Sigmoid colon (tissue), 7 donors: ENCODE results near the gene CDRT4. TPM values are rescaled to one million over a fixed set of nuclear protein-coding genes. Genes with fewer than 3 reads are reported as not detected.
A peak's percentile ranks its signal among the peaks of the same experiment; 100 is the strongest.

Experiments used
- DNase-seq: peaks from one replicate; pipeline ENCODE4 v3.0.0-alpha.2; 2019
- H3K27ac ChIP-seq, 4 donors: fragments of 200-600 bp; sonication (generic); one replicate each; pipeline ENCODE4 v1.5.1; 2016 to 2019; ENCODE audit warnings: mild to moderate bottlenecking in 1 of 4
- H3K27me3 ChIP-seq, 3 donors: fragments of 200-600 bp; sonication (generic); one replicate each; pipeline ENCODE4 v1.5.1; 2019; ENCODE audit warnings: mild to moderate bottlenecking in 1 of 3
- H3K36me3 ChIP-seq, 4 donors: fragments of 200-600 bp; sonication (generic); one replicate each; pipeline ENCODE4 v1.5.1; 2016 to 2019
- H3K4me1 ChIP-seq, 4 donors: fragments of 200-600 bp; sonication (generic); one replicate each; pipeline ENCODE4 v1.5.1; 2017 to 2019
- H3K4me3 ChIP-seq, 4 donors: fragments of 200-600 bp; sonication (generic); one replicate each; pipeline ENCODE4 v1.5.1; 2017 to 2019; ENCODE audit warnings: mild to moderate bottlenecking in 2 of 4, moderate library complexity in 1 of 4
- H3K9me3 ChIP-seq, 4 donors: fragments of 200-600 bp in 3 of 4; sonication (generic) in 3 of 4; one replicate each; pipeline versions ENCODE4 v1.5.1 to v1.6.1; 2013 to 2019
- CTCF ChIP-seq, 4 experiments: fragments of 450-650 bp in 3 of 4; fragments of 200-600 bp in 1 of 4; IDR thresholded peaks; one replicate each; pipeline ENCODE4 v1.5.1; 2016 to 2019; ENCODE audit warnings: antibody characterized with exemption in 4 of 4, mild to moderate bottlenecking in 3 of 4, moderate library complexity in 2 of 4
- EP300 ChIP-seq, 4 donors: sonication (generic); formaldehyde crosslinking; IDR thresholded peaks; one replicate each; pipeline ENCODE4 v1.6.1; 2017; ENCODE audit warnings: antibody characterized with exemption in 4 of 4
- POLR2A ChIP-seq, 2 donors: fragments of 450-650 bp; IDR thresholded peaks; one replicate each; pipeline ENCODE4 v1.6.1; 2016; ENCODE audit warnings: antibody characterized with exemption in 2 of 2, mild to moderate bottlenecking in 2 of 2, moderate library complexity in 2 of 2
- POLR2AphosphoS5 ChIP-seq, 4 donors: sonication (generic); formaldehyde crosslinking; IDR thresholded peaks; one replicate each; pipeline ENCODE4 v1.6.1; 2017; ENCODE audit warnings: antibody characterized with exemption in 4 of 4
- WGBS, 2 donors: extraction: QIAGEN DNeasy Blood & Tissue Kit; methylation state at CpG; one replicate each; pipeline ENCODE4 v1.1.7; 2013; 5-methylcytosine and 5-hydroxymethylcytosine counted together
- intact Hi-C: fragments of 100-400 bp; cut with DNase I; formaldehyde crosslinking; loops from one replicate; pipeline ENCODE4 v1.15.1; 2023
- polyA plus RNA-seq, 3 donors: library from polyadenylated mRNA; stranded (reverse); fragments of 200-250 nt; gene quantifications; one replicate each; pipeline ENCODE4 v1.2.3, GENCODE V29; 2013
- total RNA-seq, 4 donors: library from RNA; depleted of rRNA; stranded (reverse); fragments of >200 nt; gene quantifications; one replicate each; pipeline ENCODE4 v1.1.0, GENCODE V29; 2016
- donor health status: healthy with polysubstance abuse.
- donor health status: Bipolar disorder and iron deficiency.
- donor health status: healthy.

Gene CDRT4
- total and polyA plus RNA-seq, 7 donors: 1.8 to 6.6 (median 3.6) TPM; not detected in 1

- Histone ChIP-seq H3K9me3 (no peaks in the 10 kb centered on the region), H3K4me3 (no peak overlapping the region), H3K27ac (no peak overlapping the region), H3K27me3 (no peaks in the 10 kb centered on the region), H3K4me1 (peaks cover 0 to 6% (median 2%) of the 10 kb centered on the region in 4 donors), H3K36me3 (no peaks in the 10 kb centered on the region)
- intact Hi-C loops: no loop called here
- TF ChIP-seq POLR2A (IDR thresholded peaks at IDR 0.05) (no peak), CTCF (IDR thresholded peaks at IDR 0.05) (no peak), EP300 (IDR thresholded peaks at IDR 0.05) (no peak), POLR2AphosphoS5 (IDR thresholded peaks at IDR 0.05) (no peak)
- WGBS, 2 donors: 65 to 73% methylated on average over 4 of the region's 4 CpGs
- peak; percentile 4 for DNase-seq
Observed at GRCh38 chr17:15485045-15485444, 17.6 kb upstream of the CDRT4 start.

GRCh38 chr17:15483431-15483830, 16.0 kb upstream of the CDRT4 start:
- Histone ChIP-seq H3K4me3 (no peak overlapping the region), H3K27me3 (no peaks in the 10 kb centered on the region), H3K27ac (no peak overlapping the region), H3K36me3 (no peaks in the 10 kb centered on the region), H3K4me1 (peaks cover 0 to 12% (median 10%) of the 10 kb centered on the region in 4 donors), H3K9me3 (no peaks in the 10 kb centered on the region)
- TF ChIP-seq CTCF (IDR thresholded peaks at IDR 0.05) (no peak), POLR2A (IDR thresholded peaks at IDR 0.05) (no peak), POLR2AphosphoS5 (IDR thresholded peaks at IDR 0.05) (no peak), EP300 (IDR thresholded peaks at IDR 0.05) (no peak)
- 62 to 73% methylated on average over 4 of the region's 4 CpGs for WGBS, 2 donors
- no peak for DNase-seq
- intact Hi-C loops: no loop called here

GRCh38 chr17:15482476-15482875, 15.1 kb upstream of the CDRT4 start:
- no peak overlapping the region for H3K4me3 ChIP-seq
- intact Hi-C loops: no loop called here
- H3K36me3 ChIP-seq: no peaks in the 10 kb centered on the region
- DNase-seq: peak; percentile 44
- WGBS, 2 donors: 81 to 87% methylated on average over 6 of the region's 6 CpGs
- TF ChIP-seq POLR2AphosphoS5 (IDR thresholded peaks at IDR 0.05) (no peak), EP300 (IDR thresholded peaks at IDR 0.05) (no peak)
- H3K27ac ChIP-seq: no peak overlapping the region
- no peaks in the 10 kb centered on the region for H3K9me3 ChIP-seq
- H3K4me1 ChIP-seq: peaks cover 0 to 12% (median 10%) of the 10 kb centered on the region in 4 donors
- no peaks in the 10 kb centered on the region for H3K27me3 ChIP-seq

GRCh38 chr17:15481481-15481880, 14.1 kb upstream of the CDRT4 start:
- H3K27me3 ChIP-seq: no peaks in the 10 kb centered on the region
- H3K36me3 ChIP-seq: no peaks in the 10 kb centered on the region
- H3K9me3 ChIP-seq: no peaks in the 10 kb centered on the region
- no peak for TF ChIP-seq POLR2AphosphoS5 (IDR thresholded peaks at IDR 0.05)
- no peak for TF ChIP-seq EP300 (IDR thresholded peaks at IDR 0.05)
- no peak for TF ChIP-seq POLR2A (IDR thresholded peaks at IDR 0.05)
- no peak for DNase-seq
- H3K4me1 ChIP-seq: peaks cover 0 to 12% (median 10%) of the 10 kb centered on the region in 4 donors
- no peak overlapping the region for H3K27ac ChIP-seq
- no peak overlapping the region for H3K4me3 ChIP-seq
- intact Hi-C loops: no loop called here
- WGBS, 2 donors: 91 to 94% methylated on average over 6 of the region's 6 CpGs

- no peaks in the 10 kb centered on the region for H3K36me3 ChIP-seq
- TF ChIP-seq POLR2A (IDR thresholded peaks at IDR 0.05) (no peak), CTCF (IDR thresholded peaks at IDR 0.05) (no peak), EP300 (IDR thresholded peaks at IDR 0.05) (no peak), POLR2AphosphoS5 (IDR thresholded peaks at IDR 0.05) (no peak)
- peaks cover 0 to 12% (median 10%) of the 10 kb centered on the region in 4 donors for H3K4me1 ChIP-seq
- no peaks in the 10 kb centered on the region for H3K9me3 ChIP-seq
- H3K27ac ChIP-seq: peak overlapping the region in 2 of 4 donors; percentile 24 to 32
- no peak overlapping the region for H3K4me3 ChIP-seq
- H3K27me3 ChIP-seq: no peaks in the 10 kb centered on the region
- DNase-seq: peak; percentile 56
- intact Hi-C loops: no loop called here
- WGBS, 2 donors: 57 to 76% methylated on average over 6 of the region's 6 CpGs
Observed at GRCh38 chr17:15480204-15480603, 12.8 kb upstream of the CDRT4 start.

GRCh38 chr17:15479703-15480102, 12.3 kb upstream of the CDRT4 start:
- DNase-seq: peak; percentile 14
- Histone ChIP-seq H3K9me3 (no peaks in the 10 kb centered on the region), H3K4me1 (peaks cover 0 to 12% (median 10%) of the 10 kb centered on the region in 4 donors), H3K27ac (peak overlapping the region in 2 of 4 donors; percentile 24 to 32), H3K36me3 (no peaks in the 10 kb centered on the region), H3K27me3 (no peaks in the 10 kb centered on the region), H3K4me3 (no peak overlapping the region)
- TF ChIP-seq CTCF (IDR thresholded peaks at IDR 0.05) (no peak), POLR2AphosphoS5 (IDR thresholded peaks at IDR 0.05) (no peak), POLR2A (IDR thresholded peaks at IDR 0.05) (no peak), EP300 (IDR thresholded peaks at IDR 0.05) (no peak)
- intact Hi-C loops: no loop called here
